HL-60 (cell line): ENCODE measurements around the gene KIAA0232.
"Not testable (repeated sequence)": the region's sequence is repeated elsewhere in the genome, so short reads cannot be mapped to it uniquely, and the experiment has no call there.

Experiments
- DNase-seq, 2 experiments: peaks; one replicate each; pipeline ENCODE4 v3.0.0-alpha.2; 2010 to 2020; ENCODE audit warnings: low read depth in 1 of 2, low spot score in 1 of 2
- H3K27ac ChIP-seq: fragments of 250-450 bp; sonication (Bioruptor Pico); replicated peaks from 2 replicates; pipeline ENCODE4 v1.5.1; 2020; ENCODE audit warnings: mild to moderate bottlenecking, moderate library complexity
- H3K27me3 ChIP-seq: fragments of 250-450 bp; sonication (Bioruptor Pico); 2 replicates; pipeline ENCODE4 v1.5.1; 2021; ENCODE audit warnings: mild to moderate bottlenecking, moderate library complexity; ENCODE audit not compliant: insufficient read depth, poor library complexity, severe bottlenecking
- H3K4me3 ChIP-seq: replicated peaks from 2 replicates; pipeline ENCODE4 v1.5.1; 2011; ENCODE audit warnings: mild to moderate bottlenecking, control low read depth, low read length; ENCODE audit not compliant: insufficient read depth
- CTCF ChIP-seq: IDR thresholded peaks from one replicate; pipeline ENCODE4 v1.5.1; 2011; ENCODE audit warnings: low read length, control low read depth, inconsistent platforms; ENCODE audit not compliant: insufficient read depth
- GABPA ChIP-seq: IDR thresholded peaks from 2 replicates; pipeline ENCODE4 v1.6.1; 2012; ENCODE audit warnings: low read depth
- POLR2AphosphoS5 ChIP-seq: IDR thresholded peaks from 2 replicates; pipeline ENCODE4 v1.6.1; 2012; ENCODE audit warnings: low read depth
- SPI1 ChIP-seq: IDR thresholded peaks from 2 replicates; pipeline ENCODE4 v1.6.1; 2012; ENCODE audit warnings: low read depth, mild to moderate bottlenecking, borderline replicate concordance
- TF ChIP-seq, protein P1 (sequence below): IDR thresholded peaks from 2 replicates; pipeline ENCODE4 v1.6.1; 2012; ENCODE audit warnings: low read depth; ENCODE audit not compliant: insufficient replicate concordance

The KIAA0232 gene

DNA sequence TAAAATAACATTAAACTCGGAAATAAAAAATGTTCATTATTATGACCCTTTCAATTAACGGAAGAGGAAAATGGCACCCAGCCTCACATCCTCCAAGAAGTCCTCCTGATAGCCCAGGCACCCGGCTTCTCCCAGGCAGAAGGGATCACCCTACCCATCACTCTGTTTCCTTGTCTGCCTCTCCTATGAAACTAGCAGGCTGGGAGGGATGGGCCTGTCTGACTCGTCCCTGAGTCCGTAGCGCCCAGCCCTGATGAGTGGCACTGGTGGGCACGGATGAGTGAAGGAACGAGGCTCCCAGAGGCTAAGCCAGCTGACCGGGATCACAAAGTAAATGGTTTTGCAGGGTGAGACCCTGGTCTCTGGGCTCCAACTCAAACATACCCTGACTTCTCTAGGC is 28.6 kb upstream of the KIAA0232 start:
- DNase-seq = no peak
- no peak overlapping the region for H3K4me3 ChIP-seq
- H3K27ac ChIP-seq = no peak overlapping the region
- TF ChIP-seq GABPA (no peak), POLR2AphosphoS5 (no peak), SPI1 (no peak), CTCF (no peak)
- TF ChIP-seq, protein P1, sequence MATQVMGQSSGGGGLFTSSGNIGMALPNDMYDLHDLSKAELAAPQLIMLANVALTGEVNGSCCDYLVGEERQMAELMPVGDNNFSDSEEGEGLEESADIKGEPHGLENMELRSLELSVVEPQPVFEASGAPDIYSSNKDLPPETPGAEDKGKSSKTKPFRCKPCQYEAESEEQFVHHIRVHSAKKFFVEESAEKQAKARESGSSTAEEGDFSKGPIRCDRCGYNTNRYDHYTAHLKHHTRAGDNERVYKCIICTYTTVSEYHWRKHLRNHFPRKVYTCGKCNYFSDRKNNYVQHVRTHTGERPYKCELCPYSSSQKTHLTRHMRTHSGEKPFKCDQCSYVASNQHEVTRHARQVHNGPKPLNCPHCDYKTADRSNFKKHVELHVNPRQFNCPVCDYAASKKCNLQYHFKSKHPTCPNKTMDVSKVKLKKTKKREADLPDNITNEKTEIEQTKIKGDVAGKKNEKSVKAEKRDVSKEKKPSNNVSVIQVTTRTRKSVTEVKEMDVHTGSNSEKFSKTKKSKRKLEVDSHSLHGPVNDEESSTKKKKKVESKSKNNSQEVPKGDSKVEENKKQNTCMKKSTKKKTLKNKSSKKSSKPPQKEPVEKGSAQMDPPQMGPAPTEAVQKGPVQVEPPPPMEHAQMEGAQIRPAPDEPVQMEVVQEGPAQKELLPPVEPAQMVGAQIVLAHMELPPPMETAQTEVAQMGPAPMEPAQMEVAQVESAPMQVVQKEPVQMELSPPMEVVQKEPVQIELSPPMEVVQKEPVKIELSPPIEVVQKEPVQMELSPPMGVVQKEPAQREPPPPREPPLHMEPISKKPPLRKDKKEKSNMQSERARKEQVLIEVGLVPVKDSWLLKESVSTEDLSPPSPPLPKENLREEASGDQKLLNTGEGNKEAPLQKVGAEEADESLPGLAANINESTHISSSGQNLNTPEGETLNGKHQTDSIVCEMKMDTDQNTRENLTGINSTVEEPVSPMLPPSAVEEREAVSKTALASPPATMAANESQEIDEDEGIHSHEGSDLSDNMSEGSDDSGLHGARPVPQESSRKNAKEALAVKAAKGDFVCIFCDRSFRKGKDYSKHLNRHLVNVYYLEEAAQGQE = no peak
- no peaks in the 10 kb centered on the region for H3K27me3 ChIP-seq

DNA sequence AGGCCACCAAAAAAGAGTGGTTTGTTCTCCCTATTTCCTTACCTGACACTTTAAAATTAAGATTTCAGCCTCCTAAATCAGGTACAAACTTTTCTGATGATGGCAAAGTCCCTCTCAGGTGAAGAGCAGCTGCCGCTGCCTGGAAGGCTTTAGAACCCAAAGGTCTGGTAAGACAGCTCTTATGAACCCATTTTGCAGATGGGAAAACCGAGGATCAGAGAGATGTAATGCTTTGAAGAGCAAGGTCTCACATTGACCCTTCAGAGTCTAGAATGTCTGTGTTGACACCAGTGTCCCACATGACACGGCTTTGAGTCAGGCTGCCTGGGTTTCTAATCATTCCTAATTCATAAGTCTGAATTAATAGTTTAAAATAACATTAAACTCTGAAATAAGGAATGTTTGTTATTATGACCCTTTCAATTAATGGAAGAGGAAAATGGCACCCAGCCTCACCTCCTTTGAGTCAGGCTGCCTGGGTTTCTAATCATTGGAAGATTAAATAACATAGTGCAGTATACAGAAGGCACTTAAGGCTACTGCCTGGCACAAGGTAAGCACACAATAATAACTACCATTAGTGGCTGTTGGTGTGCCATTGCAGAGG is 27.9 kb upstream of the KIAA0232 start:
- DNase-seq = no peak
- TF ChIP-seq CTCF (no peak), POLR2AphosphoS5 (no peak)
- TF ChIP-seq, protein P1 = no peak
- Histone ChIP-seq H3K4me3 (no peak overlapping the region), H3K27ac (no peak overlapping the region), H3K27me3 (no peaks in the 10 kb centered on the region)

DNA sequence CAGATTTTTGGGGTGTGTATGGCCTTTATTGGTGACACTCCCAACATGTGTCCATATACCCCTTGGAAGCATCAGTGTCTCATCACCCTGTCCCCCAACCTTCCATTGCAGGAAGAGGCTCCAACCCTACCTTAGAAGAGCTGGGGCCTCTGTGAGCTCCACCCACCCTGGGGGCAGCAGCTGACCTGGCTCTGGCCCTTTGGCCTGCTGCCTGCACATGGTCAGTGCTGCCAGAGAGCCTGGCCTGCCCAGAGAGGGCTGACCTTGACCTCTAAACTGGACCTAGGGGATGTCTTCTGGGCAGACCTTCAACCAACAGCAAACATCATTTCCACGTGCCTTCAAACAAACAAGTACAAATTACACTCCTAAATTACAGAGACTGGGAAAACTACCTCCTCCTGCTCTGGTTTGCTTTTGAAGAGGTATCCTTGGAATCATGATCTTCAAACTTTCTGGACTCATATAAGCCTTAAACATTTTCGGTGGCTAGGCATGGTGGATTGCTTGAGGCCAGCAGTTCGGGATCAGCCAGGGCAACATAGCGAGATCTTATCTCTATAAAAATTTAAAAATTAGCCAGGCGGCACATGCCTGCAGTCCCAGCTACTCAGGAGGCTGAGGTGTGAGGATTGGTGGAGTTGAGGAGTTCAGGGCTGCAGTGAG is 27.3 kb upstream of the KIAA0232 start:
- TF ChIP-seq, protein P1 = no peak
- TF ChIP-seq CTCF (no peak), SPI1 (no peak), GABPA (no peak), POLR2AphosphoS5 (no peak)
- H3K27ac ChIP-seq = no peak overlapping the region
- no peak for DNase-seq
- H3K27me3 ChIP-seq = no peaks in the 10 kb centered on the region
- no peak overlapping the region for H3K4me3 ChIP-seq

DNA sequence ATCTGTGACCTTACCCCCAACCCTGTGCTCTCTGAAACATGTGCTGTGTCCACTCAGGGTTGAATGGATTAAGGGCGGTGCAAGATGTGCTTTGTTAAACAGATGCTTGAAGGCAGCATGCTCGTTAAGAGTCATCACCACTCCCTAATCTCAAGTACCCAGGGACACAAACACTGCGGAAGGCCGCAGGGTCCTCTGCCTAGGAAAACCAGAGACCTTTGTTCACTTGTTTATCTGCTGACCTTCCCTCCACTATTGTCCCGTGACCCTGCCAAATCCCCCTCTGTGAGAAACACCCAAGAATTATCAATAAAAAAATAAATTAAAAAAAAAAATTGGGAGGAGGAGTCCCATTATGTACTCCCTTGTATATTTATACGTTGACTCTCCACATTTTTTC is 26.2 kb upstream of the KIAA0232 start:
- H3K27ac ChIP-seq, DNase-seq, H3K27me3 ChIP-seq, H3K4me3 ChIP-seq: not testable (repeated sequence)
